Adipocyte (in vitro differentiated cells): ENCODE results near the gene F2.

Experiments used
- DNase-seq: peaks from one replicate; pipeline ENCODE4 v3.0.0-alpha.2; 2015; ENCODE audit warnings: low read depth
- H3K27me3 ChIP-seq: replicated peaks from 2 replicates; pipeline ENCODE4 v1.7.0; 2013; ENCODE audit warnings: mild to moderate bottlenecking, low read length, moderate library complexity; ENCODE audit not compliant: control insufficient read depth, insufficient read depth
- H3K36me3 ChIP-seq: 2 replicates; pipeline ENCODE4 v1.7.0; 2013; ENCODE audit warnings: low read length, mild to moderate bottlenecking, moderate library complexity; ENCODE audit not compliant: control insufficient read depth, insufficient read depth, severe bottlenecking
- H3K4me1 ChIP-seq: 2 replicates; pipeline ENCODE4 v1.7.0; 2013; ENCODE audit warnings: mild to moderate bottlenecking, low read length, moderate library complexity; ENCODE audit not compliant: control insufficient read depth, insufficient read depth
- H3K4me3 ChIP-seq: 2 replicates; pipeline ENCODE4 v1.7.0; 2013; ENCODE audit warnings: mild to moderate bottlenecking, low read length, moderate library complexity
- H3K9ac ChIP-seq: 2 replicates; pipeline ENCODE4 v1.7.0; 2013; ENCODE audit warnings: mild to moderate bottlenecking, low read length, moderate library complexity
- H3K9me3 ChIP-seq: 2 replicates; pipeline ENCODE4 v1.7.0; 2013; ENCODE audit warnings: mild to moderate bottlenecking, low read length, moderate library complexity; ENCODE audit not compliant: control insufficient read depth

F2 gene

GRCh38 chr11:46722566-46723358 lies 3.7 kb downstream of the F2 start:
- Histone ChIP-seq H3K4me3 (no peak overlapping the region), H3K4me1 (peaks cover 2% of the 10 kb centered on the region), H3K36me3 (no peaks in the 10 kb centered on the region), H3K27me3 (no peaks in the 10 kb centered on the region), H3K9ac (no peak overlapping the region), H3K9me3 (no peaks in the 10 kb centered on the region)
- no peak for DNase-seq

DNA sequence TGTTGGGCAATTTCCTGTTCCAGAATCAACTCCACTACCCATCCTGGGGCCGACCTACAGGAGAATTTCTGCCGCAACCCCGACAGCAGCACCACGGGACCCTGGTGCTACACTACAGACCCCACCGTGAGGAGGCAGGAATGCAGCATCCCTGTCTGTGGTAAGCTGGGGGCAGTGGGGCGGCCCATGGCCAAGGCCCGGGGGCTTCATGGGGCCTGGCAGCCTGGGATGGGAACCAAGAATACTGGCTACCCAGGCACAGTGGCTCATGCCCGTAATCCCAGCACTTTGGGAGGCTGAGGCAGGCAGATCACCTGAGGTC lies 4.3 kb downstream of the F2 start:
- Histone ChIP-seq H3K9ac (no peak overlapping the region), H3K27me3 (no peaks in the 10 kb centered on the region), H3K36me3 (no peaks in the 10 kb centered on the region), H3K9me3 (no peaks in the 10 kb centered on the region), H3K4me3 (no peak overlapping the region), H3K4me1 (no peaks in the 10 kb centered on the region)
- no peak for DNase-seq

DNA sequence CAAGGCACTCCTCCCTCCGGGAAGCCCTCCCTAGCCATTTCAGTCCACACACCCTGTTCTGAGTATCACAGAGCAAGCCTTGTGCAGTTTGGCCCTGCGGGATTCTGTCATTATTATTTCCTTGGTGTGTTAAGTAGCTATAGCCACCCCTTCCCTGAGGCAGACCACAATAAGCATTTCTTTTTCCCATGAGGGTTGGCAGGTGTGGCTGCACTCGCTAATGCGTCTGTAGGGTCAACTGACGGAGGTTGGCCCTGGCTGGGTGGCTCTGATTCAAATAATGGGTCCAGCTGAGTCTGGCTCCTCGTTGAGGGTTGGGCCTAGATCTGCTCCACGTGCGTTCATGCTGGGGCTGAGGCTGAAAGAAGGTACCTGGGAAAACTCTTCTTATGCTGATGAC lies 5.1 kb downstream of the F2 start:
- Histone ChIP-seq H3K9me3 (no peaks in the 10 kb centered on the region), H3K27me3 (no peaks in the 10 kb centered on the region), H3K36me3 (no peaks in the 10 kb centered on the region), H3K9ac (no peak overlapping the region), H3K4me1 (no peaks in the 10 kb centered on the region), H3K4me3 (no peak overlapping the region)
- no peak for DNase-seq

DNA sequence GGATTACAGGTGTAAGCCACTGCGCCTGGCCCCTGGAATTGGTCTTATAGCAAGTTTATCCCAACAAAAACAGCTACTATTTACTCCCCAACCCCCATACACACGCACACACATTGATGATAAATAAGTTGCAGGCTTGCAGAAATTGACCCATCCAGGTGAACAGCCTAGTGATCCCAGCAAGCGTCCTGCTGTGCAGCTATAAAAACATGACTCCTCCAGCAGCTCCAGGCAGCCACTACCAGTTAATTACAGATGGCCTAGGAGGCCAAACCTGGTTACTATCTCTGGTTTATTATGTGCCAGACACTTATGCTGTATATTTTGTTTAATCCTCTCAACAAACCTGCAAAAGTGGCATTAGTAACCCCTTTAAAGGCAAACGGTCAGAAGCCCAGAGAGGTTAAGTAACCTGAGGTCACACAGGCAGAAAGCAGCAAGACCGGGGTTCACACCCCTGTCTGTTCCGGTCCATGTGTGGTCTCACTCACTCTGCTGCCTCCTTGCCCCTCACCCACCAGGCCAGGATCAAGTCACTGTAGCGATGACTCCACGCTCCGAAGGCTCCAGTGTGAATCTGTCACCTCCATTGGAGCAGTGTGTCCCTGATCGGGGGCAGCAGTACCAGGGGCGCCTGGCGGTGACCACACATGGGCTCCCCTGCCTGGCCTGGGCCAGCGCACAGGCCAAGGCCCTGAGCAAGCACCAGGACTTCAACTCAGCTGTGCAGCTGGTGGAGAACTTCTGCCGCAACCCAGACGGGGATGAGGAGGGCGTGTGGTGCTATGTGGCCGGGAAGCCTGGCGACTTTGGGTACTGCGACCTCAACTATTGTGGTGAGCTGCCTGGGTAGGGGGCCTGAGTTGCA lies 6.6 kb downstream of the F2 start:
- Histone ChIP-seq H3K27me3 (no peaks in the 10 kb centered on the region), H3K36me3 (no peaks in the 10 kb centered on the region), H3K4me3 (no peak overlapping the region), H3K9ac (no peak overlapping the region), H3K9me3 (no peaks in the 10 kb centered on the region), H3K4me1 (no peaks in the 10 kb centered on the region)
- no peak for DNase-seq

DNA sequence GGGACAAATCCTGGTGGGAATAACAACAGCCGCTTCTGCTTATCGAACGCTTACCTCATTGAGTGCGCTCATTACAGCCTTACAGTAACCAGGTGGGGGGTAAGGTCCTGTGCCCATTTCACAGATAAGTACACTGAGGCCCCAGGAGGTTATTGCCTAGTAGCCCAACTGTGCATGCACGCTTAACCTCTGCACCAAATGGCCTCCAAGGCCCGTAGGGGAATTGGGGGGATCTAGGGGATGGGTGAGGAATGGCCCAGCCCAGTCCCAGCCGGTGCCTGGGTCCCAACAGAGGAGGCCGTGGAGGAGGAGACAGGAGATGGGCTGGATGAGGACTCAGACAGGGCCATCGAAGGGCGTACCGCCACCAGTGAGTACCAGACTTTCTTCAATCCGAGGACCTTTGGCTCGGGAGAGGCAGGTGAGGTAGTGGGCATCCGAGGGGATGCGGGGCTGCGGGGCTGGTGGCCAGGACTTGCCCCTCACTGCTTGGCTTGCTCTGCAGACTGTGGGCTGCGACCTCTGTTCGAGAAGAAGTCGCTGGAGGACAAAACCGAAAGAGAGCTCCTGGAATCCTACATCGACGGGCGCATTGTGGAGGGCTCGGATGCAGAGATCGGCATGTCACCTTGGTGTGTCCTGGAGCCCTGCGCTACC lies 7.3 kb downstream of the F2 start:
- no peak overlapping the region for H3K9ac ChIP-seq
- H3K4me3 ChIP-seq: no peak overlapping the region
- no peaks in the 10 kb centered on the region for H3K9me3 ChIP-seq
- H3K27me3 ChIP-seq: no peaks in the 10 kb centered on the region
- no peak for DNase-seq
- H3K36me3 ChIP-seq: no peaks in the 10 kb centered on the region
- H3K4me1 ChIP-seq: no peaks in the 10 kb centered on the region

GRCh38 chr11:46727952-46728658 lies 9.1 kb downstream of the F2 start:
- Histone ChIP-seq H3K9me3 (no peaks in the 10 kb centered on the region), H3K9ac (no peak overlapping the region), H3K27me3 (no peaks in the 10 kb centered on the region), H3K36me3 (no peaks in the 10 kb centered on the region), H3K4me1 (no peaks in the 10 kb centered on the region), H3K4me3 (no peak overlapping the region)
- DNase-seq: no peak

GRCh38 chr11:46728659-46729040 lies 9.6 kb downstream of the F2 start:
- Histone ChIP-seq H3K27me3 (no peaks in the 10 kb centered on the region), H3K36me3 (no peaks in the 10 kb centered on the region), H3K4me1 (no peaks in the 10 kb centered on the region), H3K4me3 (no peak overlapping the region), H3K9me3 (no peaks in the 10 kb centered on the region), H3K9ac (no peak overlapping the region)
- no peak for DNase-seq

DNA sequence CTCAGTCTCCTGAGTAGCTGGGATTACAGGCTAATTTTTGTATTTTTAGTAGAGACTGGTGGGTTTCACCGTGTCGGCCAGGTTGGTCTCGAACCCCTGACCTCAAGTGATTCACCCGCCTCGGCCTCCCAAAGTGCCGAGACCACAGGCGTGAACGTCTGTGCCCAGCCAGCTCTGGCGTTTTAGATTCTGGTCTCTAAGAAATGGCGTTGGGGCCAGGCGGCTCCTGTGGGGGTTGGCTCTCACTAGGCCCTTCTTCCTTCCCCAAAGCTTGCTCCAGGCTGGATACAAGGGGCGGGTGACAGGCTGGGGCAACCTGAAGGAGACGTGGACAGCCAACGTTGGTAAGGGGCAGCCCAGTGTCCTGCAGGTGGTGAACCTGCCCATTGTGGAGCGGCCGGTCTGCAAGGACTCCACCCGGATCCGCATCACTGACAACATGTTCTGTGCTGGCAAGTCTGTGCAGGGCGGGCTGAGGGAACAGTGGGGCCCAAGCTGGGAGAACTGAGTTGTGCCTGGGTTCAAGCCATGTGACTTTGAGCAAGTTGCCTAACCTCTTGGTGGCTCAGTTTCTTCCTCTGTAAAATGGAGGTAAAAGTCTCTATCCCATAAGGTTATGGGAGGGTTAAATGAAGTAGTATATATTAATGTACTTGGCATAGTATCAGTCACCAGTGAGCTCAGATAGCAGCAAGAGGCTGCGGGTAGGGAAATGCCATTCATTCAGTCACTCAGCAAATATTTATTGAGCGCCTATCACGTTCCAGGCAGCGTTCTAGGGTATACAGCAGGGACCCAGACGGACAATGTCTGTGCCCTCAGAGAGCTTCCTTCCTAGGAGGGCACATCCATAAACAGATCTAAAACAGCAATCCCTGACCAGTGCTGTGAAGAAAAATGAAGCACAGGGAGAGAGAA lies 10.4 kb downstream of the F2 start:
- no peaks in the 10 kb centered on the region for H3K9me3 ChIP-seq
- no peaks in the 10 kb centered on the region for H3K27me3 ChIP-seq
- H3K4me3 ChIP-seq: no peak overlapping the region
- no peaks in the 10 kb centered on the region for H3K4me1 ChIP-seq
- no peak overlapping the region for H3K9ac ChIP-seq
- no peak for DNase-seq
- no peaks in the 10 kb centered on the region for H3K36me3 ChIP-seq

- Histone ChIP-seq H3K9me3 (no peaks in the 10 kb centered on the region), H3K4me3 (no peak overlapping the region), H3K4me1 (no peaks in the 10 kb centered on the region), H3K9ac (no peak overlapping the region), H3K27me3 (no peaks in the 10 kb centered on the region), H3K36me3 (no peaks in the 10 kb centered on the region)
- no peak for DNase-seq
These were observed 12.5 kb downstream of the F2 start for GRCh38 chr11:46731545-46731944.

DNA sequence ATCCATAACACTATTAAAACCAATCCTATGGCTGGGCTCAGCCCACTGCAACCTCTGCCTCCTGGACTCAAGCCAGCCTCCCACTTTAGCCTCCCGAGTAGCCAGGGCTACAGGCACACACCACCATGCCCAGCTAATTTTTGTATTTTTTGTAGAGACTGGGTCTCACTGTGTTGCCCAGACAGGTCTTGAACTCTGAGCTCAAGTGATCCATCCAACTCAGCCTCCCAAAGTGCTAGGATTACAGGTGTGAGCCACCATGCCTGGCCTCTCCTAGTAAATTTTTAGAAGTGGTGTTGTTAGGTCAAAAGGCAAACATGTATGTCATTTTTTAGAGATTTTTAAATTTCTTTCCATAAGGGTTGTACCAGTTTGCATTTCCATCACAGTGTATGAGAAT lies 14.2 kb downstream of the F2 start:
- H3K4me3 ChIP-seq: no peak overlapping the region
- H3K27me3 ChIP-seq: no peaks in the 10 kb centered on the region
- no peak for DNase-seq
- H3K9me3 ChIP-seq: no peaks in the 10 kb centered on the region
- no peaks in the 10 kb centered on the region for H3K36me3 ChIP-seq
- H3K4me1 ChIP-seq: no peaks in the 10 kb centered on the region
- no peak overlapping the region for H3K9ac ChIP-seq
